Endothelial cell of hepatic sinusoid (primary cell): Measurements from ENCODE around the gene CISD2.
"Not testable (repeated sequence)": the region's sequence is repeated elsewhere in the genome, so short reads cannot be mapped to it uniquely, and the experiment has no call there.

Experiments
- in situ Hi-C: cut with HindIII; loops from 2 replicates; pipeline ENCODE4 v1.10.0; 2017; ENCODE audit warnings: low sequenced_read_pairs

The CISD2 gene

GRCh38 chr4:102897610-102898009 is 28.8 kb downstream of the CISD2 start:
- in situ Hi-C loops = not testable (repeated sequence)

GRCh38 chr4:102901804-102902203 is 33.0 kb downstream of the CISD2 start:
- in situ Hi-C loops = no loop called here

- in situ Hi-C loops = no loop called here
Observed at GRCh38 chr4:102918859-102919258, 50.1 kb downstream of the CISD2 start.

GRCh38 chr4:102919697-102920096 is 50.9 kb downstream of the CISD2 start:
- in situ Hi-C loops = not testable (repeated sequence)

- in situ Hi-C loops = no loop called here
Observed at GRCh38 chr4:102935716-102936115, 66.9 kb downstream of the CISD2 start.

GRCh38 chr4:102938063-102938462 is 69.3 kb downstream of the CISD2 start:
- in situ Hi-C loops = not testable (repeated sequence)
